ENCODE data around the gene SLC9A5.

SLC9A5 gene

GRCh38 chr16:67248401-67249177 lies at the start of gene SLC9A5:
Gene SLC9A5, plus strand, starts transcription at chr16:67248979. Its CDS starts 36 bp downstream, at chr16:67249015.
- FAIRE-seq = no peak

GRCh38 chr16:67199011-67199807 lies 49.6 kb upstream of the SLC9A5 start, which contains the start of gene ELMO3:
Gene ELMO3, plus strand, starts transcription at chr16:67199131. Its CDS starts 196 bp downstream, at chr16:67199327.
- no peak for FAIRE-seq

- no peak for FAIRE-seq
Measured at GRCh38 chr16:67199808-67200198, 49.0 kb upstream of the SLC9A5 start.

GRCh38 chr16:67200491-67200890 lies 48.3 kb upstream of the SLC9A5 start:
- no peak for FAIRE-seq

GRCh38 chr16:67201411-67202345 lies 47.1 kb upstream of the SLC9A5 start:
- no peak for FAIRE-seq

GRCh38 chr16:67202426-67202825 lies 46.4 kb upstream of the SLC9A5 start:
- no peak for FAIRE-seq

GRCh38 chr16:67202956-67203493 lies 45.8 kb upstream of the SLC9A5 start:
- no peak for FAIRE-seq

- FAIRE-seq = no peak
Measured at GRCh38 chr16:67204076-67204475, 44.7 kb upstream of the SLC9A5 start.

- FAIRE-seq = no peak
Measured at GRCh38 chr16:67206129-67206837, 42.5 kb upstream of the SLC9A5 start.

GRCh38 chr16:67206838-67207248 lies 41.9 kb upstream of the SLC9A5 start:
- FAIRE-seq = no peak

- no peak for FAIRE-seq
Measured at GRCh38 chr16:67207249-67208091, 41.3 kb upstream of the SLC9A5 start.

- no peak for FAIRE-seq
Measured at GRCh38 chr16:67208154-67208896, 40.5 kb upstream of the SLC9A5 start.

GRCh38 chr16:67209565-67209964 lies 39.2 kb upstream of the SLC9A5 start:
- no peak for FAIRE-seq

- FAIRE-seq = no peak
Measured at GRCh38 chr16:67210069-67210937, 38.5 kb upstream of the SLC9A5 start.

GRCh38 chr16:67211674-67212073 lies 37.1 kb upstream of the SLC9A5 start:
- FAIRE-seq = no peak

- FAIRE-seq = no peak
Measured at GRCh38 chr16:67212766-67213165, 36.0 kb upstream of the SLC9A5 start.

- FAIRE-seq = no peak
Measured at GRCh38 chr16:67213197-67214019, 35.4 kb upstream of the SLC9A5 start.

- FAIRE-seq = no peak
Measured at GRCh38 chr16:67215706-67216105, 33.1 kb upstream of the SLC9A5 start.

All from islet of Langerhans (tissue), 1 donor.